Stimulated activated CD8-positive, alpha-beta memory T cell treated with anti-CD3 and anti-CD28 coated beads, Interleukin-7, amount 100 ng/mL, for 48 hours (primary cell): ENCODE data around the gene BID.
"Not testable (repeated sequence)": the region's sequence is repeated elsewhere in the genome, so short reads cannot be mapped to it uniquely, and the experiment has no call there.

Experiments
- DNase-seq, 2 donors: peaks; one replicate each; pipeline ENCODE4 v3.0.0-alpha.2; 2020; ENCODE audit warnings: low read depth in 1 of 2; ENCODE audit errors: extremely low read depth in 1 of 2

BID gene

GRCh38 chr22:17705951-17706900, 68.0 kb downstream of the BID start:
- peak in 1 of 2 donors; percentile 37 for DNase-seq

- DNase-seq: no peak
Measured at GRCh38 chr22:17705546-17705945, 68.7 kb downstream of the BID start.

- no peak for DNase-seq
Measured at GRCh38 chr22:17703811-17704210, 70.5 kb downstream of the BID start.

GRCh38 chr22:17700778-17701177, 73.5 kb downstream of the BID start:
- no peak for DNase-seq

GRCh38 chr22:17699696-17700340, 74.5 kb downstream of the BID start:
- no peak for DNase-seq

GRCh38 chr22:17698948-17699347, 75.3 kb downstream of the BID start:
- no peak for DNase-seq

GRCh38 chr22:17698276-17698675, 76.0 kb downstream of the BID start:
- DNase-seq: not testable (repeated sequence)

- not testable (repeated sequence) for DNase-seq
Measured at GRCh38 chr22:17697196-17697595, 77.1 kb downstream of the BID start.

GRCh38 chr22:17695986-17696385, 78.3 kb downstream of the BID start:
- DNase-seq: no peak

GRCh38 chr22:17694752-17695151, 79.5 kb downstream of the BID start:
- DNase-seq: no peak

- no peak for DNase-seq
Measured at GRCh38 chr22:17694193-17694592, 80.1 kb downstream of the BID start.

GRCh38 chr22:17692841-17693240, 81.4 kb downstream of the BID start:
- no peak for DNase-seq

GRCh38 chr22:17684245-17684644, 90.0 kb downstream of the BID start:
- no peak for DNase-seq
